Measurements from ENCODE around the gene CBLC.
"Not testable (repeated sequence)": the region's sequence is repeated elsewhere in the genome, so short reads cannot be mapped to it uniquely, and the experiment has no call there.

Gene CBLC

DNA sequence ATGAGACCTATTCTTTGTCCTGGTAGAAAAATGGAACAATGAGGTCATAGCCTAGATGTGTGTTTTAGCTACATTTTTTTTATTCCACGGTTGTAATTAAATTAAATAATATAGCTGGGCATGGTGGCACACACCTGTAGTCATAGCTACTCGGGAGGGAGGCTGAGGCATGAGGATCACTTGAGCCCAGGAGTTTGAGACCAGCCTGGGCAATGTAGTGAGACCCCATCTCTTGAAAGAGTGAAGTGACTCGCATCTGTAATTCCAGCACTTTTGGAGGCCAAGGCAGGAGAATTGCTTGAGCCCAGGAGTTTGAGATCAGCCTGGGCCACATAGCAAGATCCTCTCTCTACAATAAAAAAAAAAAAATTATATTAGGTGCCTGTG is 11.7 kb upstream of the CBLC start:
- no peak for DNase-seq

DNA sequence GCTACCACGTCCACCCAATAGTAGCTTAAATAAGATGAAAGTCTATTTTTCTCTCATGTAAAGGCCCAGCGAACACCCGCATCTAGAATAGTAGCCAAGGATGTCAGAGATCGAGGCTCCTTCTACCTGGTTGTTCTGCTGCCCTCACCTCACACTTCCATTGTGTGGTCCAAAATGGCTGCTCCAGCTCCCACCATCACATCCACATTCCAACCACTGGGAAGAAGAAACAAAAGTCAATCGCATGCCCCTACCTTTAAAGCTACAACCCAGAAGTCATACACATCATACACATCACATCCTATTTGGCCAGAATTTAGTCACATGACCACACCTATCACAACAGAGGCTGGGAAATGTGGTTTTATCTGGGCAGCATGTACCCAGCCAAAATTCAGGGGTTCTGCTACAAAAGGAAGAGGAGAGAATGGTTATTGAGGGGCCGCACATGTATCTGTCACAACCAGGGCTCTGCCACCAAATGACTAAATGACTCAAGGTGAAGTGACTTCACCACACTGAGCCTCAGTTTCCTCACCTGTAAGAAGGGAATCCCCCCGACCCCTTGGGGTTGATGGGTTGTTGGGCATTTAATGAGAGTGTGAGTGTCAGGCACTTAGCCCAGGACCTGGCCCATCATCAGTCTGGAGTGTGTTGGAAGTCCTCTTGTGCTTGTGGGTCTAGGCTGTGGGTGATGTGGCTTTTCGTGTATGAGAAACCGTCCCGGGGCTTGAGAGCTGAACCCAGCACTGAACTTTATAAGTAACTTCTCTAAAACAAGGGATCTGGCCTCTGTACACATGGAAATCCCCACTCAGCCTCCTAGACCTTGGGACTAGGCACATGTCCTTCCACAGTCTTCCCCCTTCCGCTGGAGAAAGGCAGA is 10.2 kb upstream of the CBLC start:
- DNase-seq = no peak

DNA sequence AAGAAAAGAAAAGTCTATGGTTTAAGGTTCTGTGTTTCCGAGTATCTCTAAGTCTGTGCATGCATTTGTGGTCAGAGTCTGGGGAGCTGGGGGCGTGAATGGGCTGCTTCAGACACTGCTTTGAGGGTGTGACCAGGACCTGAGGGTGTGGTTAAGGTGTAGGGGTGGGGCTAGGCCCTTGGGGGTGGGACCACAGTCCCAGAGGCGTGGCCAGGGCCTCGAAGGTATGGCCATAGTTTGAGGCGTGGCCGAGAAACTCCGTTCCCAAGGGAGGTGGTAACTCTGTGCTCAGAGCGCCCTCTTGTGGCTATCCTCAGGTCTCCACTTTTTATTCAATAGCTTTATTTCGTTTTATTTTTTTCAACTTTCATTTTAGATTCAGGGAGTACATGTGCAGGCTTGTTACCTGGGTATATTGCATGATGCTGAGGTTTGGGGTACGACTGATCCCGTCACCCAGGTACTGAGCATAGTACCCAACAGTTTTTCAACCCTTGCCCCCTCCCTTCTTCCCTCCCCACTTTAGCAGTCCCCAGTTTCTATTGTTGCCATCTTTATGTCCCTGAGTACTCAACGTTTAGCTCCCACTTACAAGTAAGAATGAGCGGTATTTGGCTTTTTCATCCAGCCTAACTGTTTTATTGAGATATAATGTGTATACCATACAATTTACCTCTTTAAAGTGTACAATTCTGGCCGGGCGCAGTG is 7.0 kb upstream of the CBLC start:
- DNase-seq = peak; percentile 99

DNA sequence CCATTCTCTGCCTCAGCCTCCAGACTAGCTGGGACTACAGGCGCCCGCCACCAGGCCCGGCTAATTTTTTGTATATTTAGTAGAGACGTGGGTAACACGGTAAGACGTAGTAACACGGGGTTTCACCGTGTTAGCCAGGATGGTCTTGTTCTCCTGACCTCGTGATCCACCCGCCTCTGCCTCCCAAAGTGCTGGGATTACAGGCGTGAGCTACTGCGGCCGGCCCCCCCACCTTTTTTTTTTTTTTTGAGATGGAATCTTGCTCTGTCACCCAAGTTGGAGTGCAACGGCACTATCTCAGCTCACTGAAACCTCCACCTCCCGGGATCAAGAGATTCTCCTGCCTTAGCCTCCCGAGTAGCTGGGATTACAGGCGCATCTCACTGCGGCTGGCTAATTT is 5.5 kb upstream of the CBLC start:
- DNase-seq = not testable (repeated sequence)

DNA sequence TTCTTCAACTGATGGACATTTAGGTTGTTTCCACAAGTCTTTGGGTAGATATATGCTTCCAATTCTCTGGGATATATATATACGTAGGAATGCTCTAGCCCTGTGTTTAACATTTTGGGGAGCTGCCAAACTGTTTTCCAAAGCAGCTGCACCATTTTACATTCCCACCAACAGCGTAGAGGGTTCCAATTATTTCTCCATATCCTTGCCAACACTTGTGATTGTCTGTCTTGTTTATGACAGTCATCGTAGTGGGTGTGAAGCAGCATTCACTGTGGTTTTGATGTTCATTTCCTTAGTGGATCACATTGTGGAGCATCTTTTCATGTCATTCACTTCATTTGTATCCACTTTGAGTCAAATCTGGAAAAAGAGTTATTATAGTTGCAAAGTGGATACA is 4.7 kb upstream of the CBLC start:
- no peak for DNase-seq

DNA sequence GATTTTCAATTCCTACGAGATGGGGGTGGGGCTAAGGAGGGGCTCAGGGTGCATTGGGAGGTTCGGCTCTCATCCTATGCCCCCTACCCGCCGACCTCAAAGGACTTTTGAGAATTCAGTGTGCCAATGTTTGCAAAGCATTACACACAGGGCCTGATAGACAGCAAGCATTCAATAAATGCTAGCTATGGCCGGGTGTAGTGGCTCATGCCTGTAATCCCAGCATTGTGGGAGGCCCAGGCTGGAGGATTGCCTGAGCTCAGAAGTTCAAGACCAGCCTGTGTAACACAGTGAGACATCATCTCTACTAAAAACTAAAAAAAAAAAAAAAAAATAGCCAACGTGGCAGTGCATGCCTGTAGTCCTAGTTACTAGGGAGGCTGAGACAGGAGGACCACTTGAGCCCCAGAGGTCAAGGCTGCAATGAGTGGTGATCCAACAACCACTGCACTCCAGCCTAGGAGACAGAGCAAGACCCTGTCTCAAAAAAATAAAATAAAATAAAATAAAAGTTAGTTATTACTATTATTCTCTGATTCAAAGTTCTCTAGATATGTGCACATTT is 1.9 kb upstream of the CBLC start:
- no peak for DNase-seq

DNA sequence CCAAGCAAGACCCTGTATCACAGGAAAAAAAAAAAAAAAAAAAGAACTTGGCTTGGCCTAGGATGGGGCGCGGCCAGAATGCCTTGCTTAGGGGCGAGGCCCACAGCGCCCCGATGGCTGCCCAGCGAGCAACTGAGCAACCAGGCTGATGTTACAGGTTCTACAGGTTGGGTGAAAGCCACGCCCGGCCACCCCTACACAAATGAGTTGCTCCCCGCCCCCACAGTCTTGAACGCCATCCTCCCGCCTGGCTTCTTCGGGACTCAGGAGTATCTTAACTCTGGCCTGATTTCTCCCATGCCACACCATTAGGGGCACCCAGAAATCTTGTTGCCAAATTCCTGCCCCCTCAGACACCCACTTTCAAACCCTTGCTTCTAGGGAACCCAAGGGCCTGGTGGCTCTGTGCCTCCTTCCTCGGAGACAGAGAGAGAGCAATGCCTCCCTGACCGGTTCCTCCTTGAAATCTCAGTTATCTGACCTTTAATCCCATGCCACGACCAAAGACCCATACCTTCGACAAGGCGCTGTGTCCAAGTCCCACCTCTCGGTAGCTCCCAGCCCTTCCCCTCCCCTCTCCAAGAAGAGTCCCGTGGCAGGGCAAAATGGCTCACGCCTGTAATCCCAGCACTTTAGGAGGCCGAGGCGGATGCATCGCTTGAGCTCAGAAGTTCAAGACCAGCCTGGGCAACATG is 1.1 kb upstream of the CBLC start:
- no peak for DNase-seq

DNA sequence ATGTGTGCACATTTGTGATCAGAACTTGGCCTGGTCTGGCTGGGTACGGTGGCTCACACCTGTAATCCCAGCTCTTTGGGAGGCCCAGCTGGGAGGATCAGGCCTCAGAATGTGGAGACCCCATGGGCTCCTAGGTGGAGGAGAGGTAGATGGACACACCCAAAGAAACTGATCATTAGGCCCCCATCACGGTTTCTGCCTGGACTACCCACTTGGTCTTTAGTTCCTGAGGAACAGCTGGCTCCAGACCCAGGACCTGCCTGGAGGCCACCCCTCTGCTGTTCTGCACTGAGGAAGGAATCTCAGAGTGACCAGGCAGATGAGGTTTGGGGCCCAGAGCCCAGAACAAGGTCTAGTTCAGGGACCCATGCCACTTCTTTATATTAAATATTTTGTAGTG is 1.5 kb downstream of the CBLC start:
- DNase-seq = no peak

DNA sequence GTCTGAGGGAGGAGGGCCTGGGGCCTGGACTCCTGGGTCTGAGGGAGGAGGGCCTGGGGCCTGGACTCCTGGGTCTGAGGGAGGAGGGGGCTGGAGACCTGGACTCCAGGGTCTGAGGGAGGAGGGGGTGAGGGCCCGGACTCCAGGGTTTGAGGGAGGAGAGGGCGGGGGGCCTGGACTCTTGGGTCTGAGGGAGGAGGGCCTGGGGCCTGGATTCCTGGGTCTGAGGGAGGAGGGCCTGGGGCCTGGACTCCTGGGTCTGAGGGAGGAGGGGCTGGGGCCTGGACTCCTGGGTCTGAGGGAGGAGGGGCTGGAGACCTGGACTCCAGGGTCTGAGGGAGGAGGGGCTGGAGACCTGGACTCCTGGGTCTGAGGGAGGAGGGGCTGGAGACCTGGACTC is 4.0 kb downstream of the CBLC start:
- DNase-seq = not testable (repeated sequence)

DNA sequence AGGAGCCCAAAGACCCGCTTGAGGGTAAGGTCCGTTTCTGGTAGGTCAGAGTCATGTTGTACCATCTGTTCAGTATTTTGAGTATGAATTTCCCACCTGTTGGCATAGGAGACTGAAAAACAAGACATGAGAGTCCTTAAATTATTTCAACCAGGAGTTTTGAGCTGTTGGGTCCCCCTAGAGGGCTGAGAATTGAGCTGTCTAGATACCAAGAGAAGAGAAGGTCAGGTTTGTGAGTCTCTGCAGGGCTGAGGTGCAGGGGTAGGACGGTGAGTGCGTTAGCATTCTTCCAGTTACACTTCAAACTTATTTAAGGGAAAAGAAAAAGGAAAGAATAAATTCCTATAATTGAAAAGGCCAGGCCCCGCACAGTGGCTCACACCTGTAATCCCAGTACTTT is 5.0 kb downstream of the CBLC start:
- no peak for DNase-seq

DNA sequence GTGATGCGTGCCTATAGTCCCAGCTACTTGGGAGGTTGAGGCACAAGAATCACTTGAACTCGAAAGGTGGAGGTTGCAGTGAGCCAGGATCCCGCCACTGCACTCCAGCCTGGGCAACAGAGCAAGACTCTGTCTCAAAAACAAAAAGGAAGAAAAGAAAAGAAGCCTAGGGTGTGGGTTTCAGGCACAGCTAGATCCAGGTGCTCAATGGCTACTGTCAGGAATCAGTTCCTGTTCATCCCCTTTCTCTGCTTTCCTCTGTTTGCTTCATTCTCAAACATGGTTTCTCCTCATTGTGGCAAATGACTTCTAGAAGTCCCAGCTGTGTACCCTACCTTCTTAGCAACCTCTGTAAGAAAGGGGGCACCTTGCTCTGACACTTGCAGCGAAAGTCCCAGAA is 5.9 kb downstream of the CBLC start:
- no peak for DNase-seq

DNA sequence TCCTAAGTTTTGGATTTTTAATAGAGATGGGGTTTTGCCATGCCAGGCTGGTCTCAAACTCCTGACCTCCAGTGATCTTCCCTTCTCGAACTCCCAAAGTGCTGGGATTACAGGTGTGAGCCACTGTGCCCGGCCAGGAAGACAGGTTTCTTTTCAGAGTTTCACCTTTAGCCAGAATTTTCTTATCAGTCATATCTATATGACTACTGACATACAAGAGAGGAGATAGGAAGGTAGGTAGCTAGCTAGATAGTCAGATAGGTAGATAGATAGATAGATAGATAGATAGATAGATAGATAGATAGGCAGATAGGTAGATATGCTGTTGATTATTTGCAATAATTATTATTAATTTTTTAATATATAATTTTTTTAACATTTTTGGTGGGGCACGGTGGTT is 7.6 kb downstream of the CBLC start:
- no peak for DNase-seq

DNA sequence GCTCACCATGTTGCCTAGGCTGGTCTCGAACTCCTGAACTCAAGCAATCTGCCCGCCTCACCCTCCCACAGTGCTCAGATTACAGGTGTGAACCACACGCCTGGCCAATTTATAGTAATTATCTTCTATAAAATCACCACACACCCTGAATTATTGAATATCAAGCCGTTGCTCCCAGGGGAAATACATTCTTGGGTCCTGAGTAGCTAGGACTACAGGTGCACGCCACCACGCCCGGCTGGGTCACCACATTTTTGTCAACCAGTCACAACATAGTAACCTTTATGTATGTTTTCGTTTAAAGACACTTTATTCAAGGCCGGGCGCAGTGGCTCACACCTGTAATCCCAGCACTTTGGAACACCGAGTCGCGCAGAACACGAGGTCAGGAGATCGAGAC is 8.3 kb downstream of the CBLC start:
- no peak for DNase-seq

DNA sequence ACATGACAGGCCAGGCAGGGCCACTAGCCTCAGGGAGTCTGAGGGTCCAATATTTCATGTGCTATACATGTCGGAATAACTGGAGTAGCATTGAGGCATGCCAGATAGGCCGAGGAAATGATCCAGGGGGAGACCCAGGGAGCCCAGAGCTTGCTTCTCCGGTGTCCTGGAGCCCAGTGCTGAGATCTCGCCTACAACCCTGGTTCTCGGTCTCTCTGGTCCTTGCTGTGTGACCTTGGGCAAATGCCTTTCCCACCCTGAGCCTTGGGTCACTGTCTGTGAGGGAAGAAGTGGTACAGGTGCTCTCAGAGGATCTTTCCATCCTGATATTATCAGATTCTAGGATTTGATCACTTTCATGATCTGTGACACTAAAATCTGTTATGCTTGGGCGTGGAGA is 11.3 kb downstream of the CBLC start:
- DNase-seq = no peak

DNA sequence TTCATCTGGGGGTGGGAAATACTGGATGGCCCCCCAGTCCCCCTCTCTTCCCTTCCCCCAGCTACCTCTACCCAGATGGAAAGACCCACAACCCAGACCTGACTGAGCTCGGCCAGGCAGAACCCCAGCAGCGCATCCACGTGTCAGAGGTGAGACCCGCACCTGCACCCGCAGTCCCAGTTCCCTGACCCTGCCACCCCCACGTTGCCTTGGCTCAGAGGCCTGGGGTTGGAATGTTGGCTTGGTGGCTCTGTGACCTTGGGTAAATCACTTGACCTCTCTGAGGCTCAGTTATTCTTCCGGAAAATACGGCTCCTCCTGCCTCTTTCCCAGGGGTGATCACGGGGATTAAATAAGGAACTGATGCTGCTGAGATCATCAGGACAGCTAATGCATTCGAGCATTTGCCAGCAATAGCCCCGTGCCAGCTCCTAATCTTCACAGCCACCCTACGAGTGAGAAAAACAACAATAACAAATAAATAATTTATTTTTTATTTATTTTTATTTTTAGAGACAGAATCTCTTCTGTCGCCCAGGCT is 12.3 kb downstream of the CBLC start:
- DNase-seq = no peak

DNA sequence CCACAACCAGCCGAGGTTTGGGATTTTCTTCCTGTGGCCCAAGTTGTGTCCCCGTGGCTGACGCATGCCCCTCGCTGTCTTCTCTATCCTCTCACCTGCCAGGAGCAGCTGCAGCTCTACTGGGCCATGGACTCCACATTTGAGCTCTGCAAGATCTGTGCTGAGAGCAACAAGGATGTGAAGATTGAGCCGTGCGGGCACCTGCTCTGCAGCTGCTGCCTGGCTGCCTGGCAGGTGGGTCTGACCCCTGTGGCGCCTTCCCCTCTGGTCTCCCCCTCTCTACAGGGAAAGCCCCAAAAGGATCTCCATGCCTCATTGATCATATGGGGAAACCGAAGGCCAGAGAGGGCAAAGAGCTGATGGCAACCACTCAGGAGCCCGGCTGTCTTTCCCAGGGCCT is 14.6 kb downstream of the CBLC start:
- no peak for DNase-seq

DNA sequence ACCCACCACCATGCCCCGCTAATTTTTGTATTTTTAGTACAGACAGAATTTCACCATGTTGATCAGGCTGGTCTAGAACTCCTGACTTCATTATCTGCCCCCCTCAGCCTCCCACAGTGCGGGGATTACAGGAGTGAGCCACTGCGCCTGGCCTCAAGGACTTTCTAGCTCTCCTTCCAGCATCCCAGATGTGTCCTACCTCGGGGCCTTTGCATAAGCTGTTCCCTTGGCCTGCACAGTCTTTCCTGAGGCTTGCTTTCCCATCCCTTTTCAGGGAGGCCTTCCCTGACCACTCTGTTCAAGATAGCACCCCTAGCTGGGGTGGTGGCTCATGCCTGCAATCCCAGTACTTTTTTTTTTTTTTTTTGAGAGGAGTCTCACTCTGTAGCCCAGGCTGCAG is 16.9 kb downstream of the CBLC start:
- DNase-seq = no peak

DNA sequence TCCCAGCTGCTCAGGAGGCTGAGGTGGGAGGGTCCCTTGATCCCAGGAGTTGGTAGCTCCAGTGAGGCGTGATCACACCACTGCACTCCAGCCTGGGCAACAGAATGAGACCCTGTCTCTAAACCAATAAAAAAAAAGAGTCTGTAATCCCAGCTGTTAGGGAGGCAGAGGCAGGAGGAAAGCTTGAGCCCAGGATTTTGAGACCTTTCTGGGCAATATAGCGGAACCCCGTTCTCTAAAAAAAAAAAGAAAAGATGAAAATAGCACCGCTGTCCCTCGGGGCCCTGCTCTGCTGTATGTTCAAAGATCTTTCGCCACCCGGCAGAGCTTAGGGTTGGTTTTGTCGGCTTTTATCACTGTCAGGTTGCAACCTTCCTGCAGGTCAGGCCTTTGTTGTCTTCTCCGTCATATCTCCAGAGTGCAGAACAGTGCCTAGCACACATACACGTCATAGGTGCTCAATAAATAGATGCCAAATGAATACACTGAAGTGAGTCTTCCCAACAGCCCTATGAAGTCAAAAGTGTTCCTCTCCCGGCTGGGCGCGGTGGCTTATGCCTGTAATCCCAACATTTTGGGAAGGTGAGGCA is 17.8 kb downstream of the CBLC start:
- DNase-seq = no peak

DNA sequence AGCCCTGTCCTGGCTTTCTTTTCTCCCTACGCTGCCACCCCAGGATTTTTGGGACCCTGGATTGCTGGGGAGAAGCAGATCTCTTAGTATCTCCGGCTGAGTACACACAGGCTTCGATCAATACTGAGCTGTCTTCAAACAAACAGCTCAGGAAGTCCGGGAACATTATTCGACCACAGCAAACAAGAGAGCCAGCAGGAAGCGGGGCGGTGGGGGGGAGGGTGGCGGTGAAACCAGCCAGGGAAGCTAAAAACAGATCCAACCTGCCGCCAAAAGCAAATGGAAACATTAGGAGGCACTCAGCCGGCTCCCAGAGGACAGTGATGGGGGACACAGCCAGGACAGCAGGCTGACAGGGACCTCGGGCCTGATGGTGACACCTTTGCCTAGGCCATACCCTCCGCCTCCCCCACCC is 19.0 kb downstream of the CBLC start:
- peak in 1 of 2 donors; percentile 4 for DNase-seq

DNA sequence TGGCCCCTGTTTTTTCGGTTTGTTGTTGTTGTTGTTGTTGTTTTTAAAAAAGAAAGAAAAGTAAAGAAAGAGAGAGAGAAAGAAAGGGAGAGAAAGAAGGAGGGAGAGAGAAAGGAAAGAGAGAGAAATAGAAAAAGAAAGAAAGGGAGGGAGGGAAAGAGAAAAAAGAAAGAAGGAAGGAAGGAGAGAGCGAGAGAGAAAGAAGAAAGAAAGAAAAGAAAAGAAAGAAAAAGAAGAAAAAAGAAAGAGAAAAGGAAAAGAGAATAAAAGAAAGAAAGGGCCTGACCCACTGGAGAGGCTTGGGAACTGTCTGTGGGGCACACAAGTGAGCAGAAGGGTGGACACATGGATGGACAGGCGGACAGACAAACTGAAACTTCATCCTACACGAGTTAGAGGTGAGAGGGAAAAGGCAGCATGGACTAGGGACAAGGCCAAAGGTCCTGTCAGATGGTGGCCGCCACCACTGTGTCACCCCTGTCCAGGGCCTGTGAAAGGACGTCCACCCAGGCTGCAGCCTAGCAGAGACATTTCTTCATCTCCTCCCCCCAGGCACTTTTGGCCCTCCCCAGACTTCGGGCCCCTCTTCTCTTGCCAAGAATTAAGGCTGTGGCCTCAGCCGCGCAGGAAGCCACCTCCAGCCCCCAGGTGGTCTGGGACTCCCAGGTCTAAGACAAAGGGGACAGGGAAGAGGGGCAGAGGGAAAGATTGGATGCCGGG is 22.1 kb downstream of the CBLC start:
- no peak for DNase-seq

DNA sequence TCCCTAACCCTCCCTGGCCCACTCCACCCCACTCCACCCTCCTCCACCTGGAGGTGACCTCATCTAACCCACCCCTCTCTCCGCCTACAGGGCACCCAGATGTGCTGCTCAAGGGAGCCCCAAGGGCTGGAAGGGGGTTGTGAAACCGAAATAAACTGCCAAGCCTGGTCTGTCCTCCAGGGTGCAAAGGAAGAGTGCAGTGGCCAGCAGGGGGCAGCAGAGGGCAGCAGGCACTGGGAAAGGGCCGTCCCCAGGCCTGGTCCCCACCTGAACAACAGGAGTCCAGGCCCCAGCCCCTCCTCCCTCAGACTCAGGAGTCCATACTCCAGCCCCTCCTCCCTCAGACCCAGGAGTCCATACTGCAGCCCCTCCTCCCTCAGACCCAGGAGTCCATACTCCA is 22.8 kb downstream of the CBLC start:
- DNase-seq = peak; percentile 87 to 90
